Tibial nerve (tissue), 4 donors: Measurements from ENCODE around the gene EPAS1. TPM values are rescaled to one million over a fixed set of nuclear protein-coding genes. Genes with fewer than 3 reads are reported as not detected.
"Not testable (repeated sequence)": the region's sequence is repeated elsewhere in the genome, so short reads cannot be mapped to it uniquely, and the experiment has no call there.

Source experiments
- DNase-seq, 2 donors: peaks; one replicate each; pipeline ENCODE4 v3.0.0-alpha.2; 2019; ENCODE audit warnings: low spot score in 2 of 2
- H3K27ac ChIP-seq, 4 donors: fragments of 200-600 bp; sonication (generic) in 3 of 4; one replicate each; pipeline ENCODE4 v1.5.1; 2017 to 2019; ENCODE audit warnings: mild to moderate bottlenecking in 1 of 4
- H3K27me3 ChIP-seq, 2 donors: fragments of 200-600 bp; sonication (generic) in 1 of 2; one replicate each; pipeline versions ENCODE4 v1.5.1 to v1.6.0; 2017 to 2019
- H3K36me3 ChIP-seq, 3 donors: fragments of 200-600 bp; sonication (generic); one replicate each; pipeline ENCODE4 v1.5.1; 2018 to 2019
- H3K4me1 ChIP-seq, 4 donors: fragments of 200-600 bp; sonication (generic) in 3 of 4; one replicate each; pipeline ENCODE4 v1.5.1; 2017 to 2019
- H3K4me3 ChIP-seq, 4 donors: fragments of 200-600 bp; sonication (generic) in 3 of 4; one replicate each; pipeline ENCODE4 v1.5.1; 2017 to 2019; ENCODE audit warnings: mild to moderate bottlenecking in 1 of 4, moderate library complexity in 1 of 4
- H3K9me3 ChIP-seq, 4 donors: fragments of 200-600 bp; sonication (generic) in 3 of 4; one replicate each; pipeline ENCODE4 v1.5.1; 2017 to 2019
- EP300 ChIP-seq, 2 donors: sonication (generic); formaldehyde crosslinking; IDR thresholded peaks; one replicate each; pipeline ENCODE4 v1.6.1; 2017; ENCODE audit warnings: antibody characterized with exemption in 2 of 2, mild to moderate bottlenecking in 1 of 2
- POLR2A ChIP-seq, 2 donors: fragments of 450-650 bp; IDR thresholded peaks; one replicate each; pipeline ENCODE4 v1.6.1; 2017; ENCODE audit warnings: antibody characterized with exemption in 2 of 2, mild to moderate bottlenecking in 2 of 2, moderate library complexity in 2 of 2
- WGBS, 2 donors: methylation state at CpG; one replicate each; pipeline ENCODE4 v1.1.5; 2018; 5-methylcytosine and 5-hydroxymethylcytosine counted together
- total RNA-seq, 4 donors: library from RNA; depleted of rRNA; stranded (reverse); fragments of >200 nt; gene quantifications; one replicate each; pipeline ENCODE4 v1.1.0, GENCODE V29; 2016
- TF ChIP-seq, protein P1 (sequence below), 5 experiments: fragments of 200-600 bp in 3 of 5; fragments of 450-650 bp in 2 of 5; sonication (generic) in 3 of 5; IDR thresholded peaks; one replicate each; pipeline ENCODE4 v1.5.1; 2016 to 2019; ENCODE audit warnings: antibody characterized with exemption in 5 of 5, mild to moderate bottlenecking in 3 of 5, moderate library complexity in 2 of 5

Gene EPAS1
- total RNA-seq, 4 donors from 2014 or later: 110 to 451 (median 231) TPM

DNA sequence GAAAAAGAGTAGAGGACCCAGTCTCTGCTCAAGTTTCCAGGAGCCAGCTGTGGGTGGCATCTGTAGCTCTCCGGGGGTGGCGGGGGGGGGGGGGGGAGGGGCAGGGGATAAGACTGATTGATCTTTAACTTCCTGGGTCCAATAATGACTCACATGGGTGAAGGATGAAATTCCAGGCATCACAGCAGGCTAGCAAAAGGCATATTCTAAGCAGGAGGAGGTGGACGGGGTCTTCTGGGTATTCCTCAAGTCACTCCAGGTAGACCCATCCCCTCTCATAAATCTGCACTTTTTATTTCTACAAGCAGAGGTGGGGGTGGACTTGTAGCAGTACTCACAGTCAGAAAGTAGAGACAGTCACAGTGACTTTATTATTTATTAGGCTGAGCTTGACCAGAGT is 96.7 kb downstream of the EPAS1 start:
- TF ChIP-seq, protein P1, sequence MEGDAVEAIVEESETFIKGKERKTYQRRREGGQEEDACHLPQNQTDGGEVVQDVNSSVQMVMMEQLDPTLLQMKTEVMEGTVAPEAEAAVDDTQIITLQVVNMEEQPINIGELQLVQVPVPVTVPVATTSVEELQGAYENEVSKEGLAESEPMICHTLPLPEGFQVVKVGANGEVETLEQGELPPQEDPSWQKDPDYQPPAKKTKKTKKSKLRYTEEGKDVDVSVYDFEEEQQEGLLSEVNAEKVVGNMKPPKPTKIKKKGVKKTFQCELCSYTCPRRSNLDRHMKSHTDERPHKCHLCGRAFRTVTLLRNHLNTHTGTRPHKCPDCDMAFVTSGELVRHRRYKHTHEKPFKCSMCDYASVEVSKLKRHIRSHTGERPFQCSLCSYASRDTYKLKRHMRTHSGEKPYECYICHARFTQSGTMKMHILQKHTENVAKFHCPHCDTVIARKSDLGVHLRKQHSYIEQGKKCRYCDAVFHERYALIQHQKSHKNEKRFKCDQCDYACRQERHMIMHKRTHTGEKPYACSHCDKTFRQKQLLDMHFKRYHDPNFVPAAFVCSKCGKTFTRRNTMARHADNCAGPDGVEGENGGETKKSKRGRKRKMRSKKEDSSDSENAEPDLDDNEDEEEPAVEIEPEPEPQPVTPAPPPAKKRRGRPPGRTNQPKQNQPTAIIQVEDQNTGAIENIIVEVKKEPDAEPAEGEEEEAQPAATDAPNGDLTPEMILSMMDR (IDR thresholded peaks at IDR 0.05): no peak
- no peak for TF ChIP-seq EP300 (IDR thresholded peaks at IDR 0.05)
- no peak for TF ChIP-seq POLR2A (IDR thresholded peaks at IDR 0.05)
- no peak overlapping the region for H3K4me3 ChIP-seq
- H3K27ac ChIP-seq: no peak overlapping the region
- no peaks in the 10 kb centered on the region for H3K9me3 ChIP-seq
- no peaks in the 10 kb centered on the region for H3K36me3 ChIP-seq
- peaks cover 0 to 8% (median 3%) of the 10 kb centered on the region in 4 donors for H3K4me1 ChIP-seq
- WGBS, 2 donors: 71 to 100% methylated on average over 3 of the region's 3 CpGs
- no peaks in the 10 kb centered on the region for H3K27me3 ChIP-seq
- no peak for DNase-seq

- TF ChIP-seq, protein P1 (IDR thresholded peaks at IDR 0.05): no peak
- TF ChIP-seq EP300 (IDR thresholded peaks at IDR 0.05): no peak
- TF ChIP-seq POLR2A (IDR thresholded peaks at IDR 0.05): no peak
- Histone ChIP-seq H3K9me3 (no peaks in the 10 kb centered on the region), H3K27me3 (no peaks in the 10 kb centered on the region), H3K27ac (no peak overlapping the region), H3K4me1 (no peaks in the 10 kb centered on the region), H3K4me3 (no peak overlapping the region), H3K36me3 (no peaks in the 10 kb centered on the region)
- no peak for DNase-seq
- WGBS, 2 donors: 63 to 68% methylated on average over 9 of the region's 9 CpGs
Measured at GRCh38 chr2:46394649-46395510, 97.7 kb downstream of the EPAS1 start.

DNA sequence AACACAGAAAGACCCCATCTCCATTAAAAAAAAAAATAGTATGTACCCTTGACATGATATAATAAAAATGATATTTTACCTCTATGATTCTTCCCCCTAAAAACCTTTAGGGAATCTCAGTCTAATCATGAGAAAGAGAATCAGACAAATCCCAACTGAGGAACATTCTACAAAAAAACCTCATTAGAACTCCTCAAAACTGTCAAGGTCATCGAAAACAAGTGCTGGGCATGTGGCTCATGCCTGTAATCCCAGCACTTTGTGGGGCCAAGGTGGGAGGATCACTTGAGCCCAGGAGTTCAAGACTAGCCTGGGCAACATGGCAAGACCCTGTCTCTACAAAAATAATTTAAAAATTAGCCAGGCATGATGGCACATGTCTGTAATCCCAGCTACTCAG is 98.5 kb downstream of the EPAS1 start:
- H3K4me3 ChIP-seq, H3K9me3 ChIP-seq, H3K4me1 ChIP-seq, H3K36me3 ChIP-seq, H3K27me3 ChIP-seq, DNase-seq, H3K27ac ChIP-seq: not testable (repeated sequence)
- 100% methylated on average over 1 of the region's 1 CpG for WGBS, 2 donors

- no peaks in the 10 kb centered on the region for H3K9me3 ChIP-seq
- TF ChIP-seq EP300 (IDR thresholded peaks at IDR 0.05) (no peak), POLR2A (IDR thresholded peaks at IDR 0.05) (no peak)
- TF ChIP-seq, protein P1 (IDR thresholded peaks at IDR 0.05): no peak
- no peak for DNase-seq
- no peak overlapping the region for H3K27ac ChIP-seq
- no peaks in the 10 kb centered on the region for H3K4me1 ChIP-seq
- no peaks in the 10 kb centered on the region for H3K36me3 ChIP-seq
- 29 to 36% methylated on average over 1 of the region's 1 CpG for WGBS, 2 donors
- no peak overlapping the region for H3K4me3 ChIP-seq
- H3K27me3 ChIP-seq: no peaks in the 10 kb centered on the region
Measured at GRCh38 chr2:46400016-46400415, 102.8 kb downstream of the EPAS1 start.

DNA sequence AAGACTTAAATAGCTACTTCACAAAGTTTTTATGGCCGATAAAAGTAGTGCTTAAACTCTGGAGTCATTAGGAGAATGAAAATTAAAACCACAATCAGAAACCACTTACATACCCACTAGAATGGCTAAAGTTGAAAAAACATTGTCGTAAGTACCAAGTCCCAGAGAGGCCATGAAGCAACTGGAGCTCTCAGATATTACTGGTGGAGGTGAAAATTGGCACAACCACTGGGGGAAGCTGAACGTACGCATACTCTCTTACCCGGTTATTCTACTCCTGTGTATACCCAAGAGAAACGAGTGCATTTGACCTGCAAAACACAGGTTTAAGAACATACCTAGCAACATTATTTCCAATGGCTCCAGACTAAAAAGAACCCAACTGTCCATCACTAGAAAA is 105.7 kb downstream of the EPAS1 start:
- WGBS, 2 donors: 89 to 97% methylated on average over 6 of the region's 6 CpGs
- no peak overlapping the region for H3K27ac ChIP-seq
- H3K27me3 ChIP-seq: no peaks in the 10 kb centered on the region
- TF ChIP-seq POLR2A (IDR thresholded peaks at IDR 0.05) (no peak), EP300 (IDR thresholded peaks at IDR 0.05) (no peak)
- TF ChIP-seq, protein P1 (IDR thresholded peaks at IDR 0.05): no peak
- no peak overlapping the region for H3K4me3 ChIP-seq
- no peaks in the 10 kb centered on the region for H3K36me3 ChIP-seq
- DNase-seq: no peak
- H3K4me1 ChIP-seq: no peaks in the 10 kb centered on the region
- H3K9me3 ChIP-seq: no peaks in the 10 kb centered on the region
